Measurements from ENCODE around the gene MEOX1. TPM values are rescaled to one million over a fixed set of nuclear protein-coding genes. Genes with fewer than 3 reads are reported as not detected.

The MEOX1 gene
- total RNA-seq, 1 experiment from 2014 or later = not detected

GRCh38 chr17:43669971-43670644 is 8.4 kb upstream of the MEOX1 start:
- TF ChIP-seq MAX (CRISPR knock-in tag; IDR thresholded peaks at IDR 0.05) = no peak
- TF ChIP-seq ZBTB43 (CRISPR knock-in tag; IDR thresholded peaks at IDR 0.05) = no peak
- TF ChIP-seq ZNF232 (CRISPR knock-in tag; IDR thresholded peaks at IDR 0.05) = no peak
- no peak for TF ChIP-seq ATF6 (CRISPR knock-in tag; IDR thresholded peaks at IDR 0.05)
- no peak for TF ChIP-seq TP53 (CRISPR knock-in tag; IDR thresholded peaks at IDR 0.05)
- TF ChIP-seq, protein P1, sequence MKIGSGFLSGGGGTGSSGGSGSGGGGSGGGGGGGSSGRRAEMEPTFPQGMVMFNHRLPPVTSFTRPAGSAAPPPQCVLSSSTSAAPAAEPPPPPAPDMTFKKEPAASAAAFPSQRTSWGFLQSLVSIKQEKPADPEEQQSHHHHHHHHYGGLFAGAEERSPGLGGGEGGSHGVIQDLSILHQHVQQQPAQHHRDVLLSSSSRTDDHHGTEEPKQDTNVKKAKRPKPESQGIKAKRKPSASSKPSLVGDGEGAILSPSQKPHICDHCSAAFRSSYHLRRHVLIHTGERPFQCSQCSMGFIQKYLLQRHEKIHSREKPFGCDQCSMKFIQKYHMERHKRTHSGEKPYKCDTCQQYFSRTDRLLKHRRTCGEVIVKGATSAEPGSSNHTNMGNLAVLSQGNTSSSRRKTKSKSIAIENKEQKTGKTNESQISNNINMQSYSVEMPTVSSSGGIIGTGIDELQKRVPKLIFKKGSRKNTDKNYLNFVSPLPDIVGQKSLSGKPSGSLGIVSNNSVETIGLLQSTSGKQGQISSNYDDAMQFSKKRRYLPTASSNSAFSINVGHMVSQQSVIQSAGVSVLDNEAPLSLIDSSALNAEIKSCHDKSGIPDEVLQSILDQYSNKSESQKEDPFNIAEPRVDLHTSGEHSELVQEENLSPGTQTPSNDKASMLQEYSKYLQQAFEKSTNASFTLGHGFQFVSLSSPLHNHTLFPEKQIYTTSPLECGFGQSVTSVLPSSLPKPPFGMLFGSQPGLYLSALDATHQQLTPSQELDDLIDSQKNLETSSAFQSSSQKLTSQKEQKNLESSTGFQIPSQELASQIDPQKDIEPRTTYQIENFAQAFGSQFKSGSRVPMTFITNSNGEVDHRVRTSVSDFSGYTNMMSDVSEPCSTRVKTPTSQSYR (CRISPR knock-in tag; IDR thresholded peaks at IDR 0.05) = no peak
- no peak for TF ChIP-seq CTCF (IDR thresholded peaks at IDR 0.05)
- no peak for TF ChIP-seq STAT6 (CRISPR knock-in tag; conservative IDR thresholded peaks at IDR 0.05; ENCODE audit: low read depth)
- no peak for TF ChIP-seq NFE2L1 (CRISPR knock-in tag; IDR thresholded peaks at IDR 0.05)
- no peak for TF ChIP-seq ESRRA (CRISPR knock-in tag; IDR thresholded peaks at IDR 0.05; ENCODE audit: borderline replicate concordance)
- no peak for TF ChIP-seq HMGXB4 (CRISPR knock-in tag; IDR thresholded peaks at IDR 0.05)
- no peak for TF ChIP-seq FOXJ3 (CRISPR knock-in tag; IDR thresholded peaks at IDR 0.05; ENCODE audit: borderline replicate concordance)
- TF ChIP-seq ZNF138 (CRISPR knock-in tag; conservative IDR thresholded peaks at IDR 0.05) = no peak
- no peak for TF ChIP-seq ELF4 (CRISPR knock-in tag; IDR thresholded peaks at IDR 0.05; ENCODE audit: low read depth)
- H3K27ac Mint-ChIP-seq = peak overlapping the region; percentile 93
- H3K9me3 Mint-ChIP-seq = no peaks in the 10 kb centered on the region
- ATAC-seq = peak; percentile 76
- no peaks in the 10 kb centered on the region for H3K27me3 Mint-ChIP-seq (ENCODE audit: low read depth)
- ChIA-PET POLR2A (no interaction called here), CTCF (interaction anchor here (1.1 to 1.4 kb wide), 5 partner anchors 25 to 94 kb away, joined by 3 to 12 read pairs (median 4); no protein-coding TSS in a partner anchor)
- H3K36me3 Mint-ChIP-seq = no peaks in the 10 kb centered on the region
- peak; percentile 31 for DNase-seq (ENCODE audit: low spot score)
- H3K4me1 Mint-ChIP-seq = peaks cover 40% of the 10 kb centered on the region
- no peak overlapping the region for H3K4me3 Mint-ChIP-seq
